Gastroesophageal sphincter (tissue), 3 donors: ENCODE data around the gene ODAD2.

Experiments
- CTCF ChIP-seq, 4 experiments: fragments of 200-600 bp in 2 of 4; fragments of 450-650 bp in 2 of 4; sonication (generic) in 1 of 4; IDR thresholded peaks; one replicate each; pipeline ENCODE4 v1.5.1; 2017 to 2019; ENCODE audit warnings: antibody characterized with exemption in 4 of 4, mild to moderate bottlenecking in 2 of 4, moderate library complexity in 2 of 4
- POLR2A ChIP-seq, 2 donors: fragments of 450-650 bp; IDR thresholded peaks; one replicate each; pipeline ENCODE4 v1.6.1; 2017; ENCODE audit warnings: antibody characterized with exemption in 2 of 2, mild to moderate bottlenecking in 2 of 2, moderate library complexity in 1 of 2

- TF ChIP-seq CTCF (IDR thresholded peaks at IDR 0.05) = no peak
- TF ChIP-seq POLR2A (IDR thresholded peaks at IDR 0.05) = no peak
These were observed 37.7 kb upstream of the ODAD2 start for GRCh38 chr10:28036587-28036986.
